Progenitor cell of endocrine pancreas (in vitro differentiated cells): ENCODE measurements around the gene BST1. TPM values are rescaled to one million over a fixed set of nuclear protein-coding genes. Genes with fewer than 3 reads are reported as not detected.

Source experiments
- DNase-seq: peaks from one replicate; pipeline ENCODE4 v3.0.0; 2021; ENCODE audit warnings: low spot score; ENCODE audit not compliant: unreplicated experiment
- H3K27ac Mint-ChIP-seq: 2 replicates; pipeline ENCODE4 v1.8.0; 2021; ENCODE audit warnings: mild to moderate bottlenecking, moderate library complexity, mixed read lengths
- H3K27me3 Mint-ChIP-seq: 2 replicates; pipeline ENCODE4 v1.8.0; 2021; ENCODE audit warnings: mixed read lengths
- H3K36me3 Mint-ChIP-seq: 2 replicates; pipeline ENCODE4 v1.8.0; 2022; ENCODE audit warnings: mixed read lengths; ENCODE audit not compliant: insufficient read depth
- H3K4me1 Mint-ChIP-seq: 2 replicates; pipeline ENCODE4 v1.8.0; 2021; ENCODE audit warnings: low read depth, mixed read lengths
- H3K4me3 Mint-ChIP-seq: 2 replicates; pipeline ENCODE4 v1.8.0; 2021; ENCODE audit warnings: low read depth, mild to moderate bottlenecking, moderate library complexity, mixed read lengths
- H3K9me3 Mint-ChIP-seq: 2 replicates; pipeline ENCODE4 v1.8.0; 2021; ENCODE audit warnings: low read depth, mixed read lengths
- total RNA-seq: library from RNA; stranded (reverse); gene quantifications from 2 replicates; pipeline ENCODE4 v1.2.1, GENCODE V29; 2021
- TF ChIP-seq, protein P1 (sequence below): fragments of 200-600 bp; sonication (generic); IDR thresholded peaks from one replicate; pipeline ENCODE4 v1.5.0; 2021; ENCODE audit warnings: antibody characterized with exemption, mild to moderate bottlenecking; ENCODE audit not compliant: unreplicated experiment

BST1 gene
- total RNA-seq, 1 donor from 2014 or later: 0.38 TPM

DNA sequence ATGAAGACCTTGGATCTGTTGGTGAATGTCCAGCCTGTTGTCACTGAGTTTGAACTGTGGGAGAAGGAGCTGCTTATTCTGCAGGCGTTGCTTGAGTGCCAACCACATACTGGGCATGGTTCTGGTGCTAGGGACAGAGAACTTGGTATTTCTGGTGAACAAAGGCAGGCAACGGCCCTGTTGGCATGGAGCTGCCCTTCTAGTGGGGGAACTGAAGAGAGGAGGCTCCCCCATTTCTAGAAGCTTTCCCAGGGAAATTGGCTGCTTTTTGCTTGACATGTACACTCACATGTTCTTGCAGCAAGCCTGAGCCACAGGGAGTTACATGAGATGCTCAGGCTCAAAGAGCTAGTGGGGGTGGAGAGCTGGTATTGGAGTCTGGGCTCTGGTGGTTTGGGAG lies 66.3 kb downstream of the BST1 start:
- Mint-ChIP-seq H3K4me3 (no peak overlapping the region), H3K4me1 (no peaks in the 10 kb centered on the region), H3K36me3 (no peaks in the 10 kb centered on the region), H3K9me3 (no peaks in the 10 kb centered on the region), H3K27ac (no peak overlapping the region), H3K27me3 (peaks cover 25% of the 10 kb centered on the region)
- no peak for DNase-seq
- TF ChIP-seq, protein P1, sequence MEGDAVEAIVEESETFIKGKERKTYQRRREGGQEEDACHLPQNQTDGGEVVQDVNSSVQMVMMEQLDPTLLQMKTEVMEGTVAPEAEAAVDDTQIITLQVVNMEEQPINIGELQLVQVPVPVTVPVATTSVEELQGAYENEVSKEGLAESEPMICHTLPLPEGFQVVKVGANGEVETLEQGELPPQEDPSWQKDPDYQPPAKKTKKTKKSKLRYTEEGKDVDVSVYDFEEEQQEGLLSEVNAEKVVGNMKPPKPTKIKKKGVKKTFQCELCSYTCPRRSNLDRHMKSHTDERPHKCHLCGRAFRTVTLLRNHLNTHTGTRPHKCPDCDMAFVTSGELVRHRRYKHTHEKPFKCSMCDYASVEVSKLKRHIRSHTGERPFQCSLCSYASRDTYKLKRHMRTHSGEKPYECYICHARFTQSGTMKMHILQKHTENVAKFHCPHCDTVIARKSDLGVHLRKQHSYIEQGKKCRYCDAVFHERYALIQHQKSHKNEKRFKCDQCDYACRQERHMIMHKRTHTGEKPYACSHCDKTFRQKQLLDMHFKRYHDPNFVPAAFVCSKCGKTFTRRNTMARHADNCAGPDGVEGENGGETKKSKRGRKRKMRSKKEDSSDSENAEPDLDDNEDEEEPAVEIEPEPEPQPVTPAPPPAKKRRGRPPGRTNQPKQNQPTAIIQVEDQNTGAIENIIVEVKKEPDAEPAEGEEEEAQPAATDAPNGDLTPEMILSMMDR: no peak

GRCh38 chr4:15771216-15772058 lies 68.6 kb downstream of the BST1 start:
- TF ChIP-seq, protein P1: no peak
- peaks cover 42% of the 10 kb centered on the region for H3K27me3 Mint-ChIP-seq
- no peaks in the 10 kb centered on the region for H3K9me3 Mint-ChIP-seq
- H3K4me1 Mint-ChIP-seq: no peaks in the 10 kb centered on the region
- H3K4me3 Mint-ChIP-seq: no peak overlapping the region
- no peak for DNase-seq
- H3K36me3 Mint-ChIP-seq: no peaks in the 10 kb centered on the region
- H3K27ac Mint-ChIP-seq: no peak overlapping the region

DNA sequence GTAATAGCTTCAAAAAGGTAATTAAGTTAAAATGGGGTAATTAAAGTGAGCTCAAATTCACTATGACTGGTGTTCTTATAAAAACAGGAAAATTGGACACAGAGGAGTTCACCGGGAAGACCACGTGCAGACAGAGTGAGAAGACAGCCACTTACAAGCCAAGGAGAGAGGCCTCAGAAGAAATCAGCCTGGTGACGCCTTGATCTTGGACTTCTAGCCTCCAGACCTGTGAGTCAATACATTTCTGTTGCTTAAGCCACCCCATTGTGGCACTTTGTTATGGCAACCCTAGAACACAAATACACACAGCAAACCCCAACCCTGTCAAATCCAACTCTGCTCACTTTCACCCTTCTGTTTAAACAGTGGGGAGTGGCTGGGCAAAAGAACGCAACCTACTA lies 71.2 kb downstream of the BST1 start:
- H3K4me1 Mint-ChIP-seq: peaks cover 2% of the 10 kb centered on the region
- TF ChIP-seq, protein P1: no peak
- no peak overlapping the region for H3K27ac Mint-ChIP-seq
- H3K4me3 Mint-ChIP-seq: no peak overlapping the region
- H3K27me3 Mint-ChIP-seq: peaks cover 65% of the 10 kb centered on the region
- no peaks in the 10 kb centered on the region for H3K36me3 Mint-ChIP-seq
- no peak for DNase-seq
- no peaks in the 10 kb centered on the region for H3K9me3 Mint-ChIP-seq

GRCh38 chr4:15776871-15777648 lies 74.2 kb downstream of the BST1 start:
- Mint-ChIP-seq H3K27me3 (peaks cover 88% of the 10 kb centered on the region), H3K4me3 (no peak overlapping the region), H3K4me1 (peaks cover 10% of the 10 kb centered on the region), H3K27ac (no peak overlapping the region), H3K36me3 (no peaks in the 10 kb centered on the region), H3K9me3 (no peaks in the 10 kb centered on the region)
- no peak for DNase-seq
- TF ChIP-seq, protein P1: no peak

GRCh38 chr4:15777697-15778288 lies 74.9 kb downstream of the BST1 start:
- H3K4me1 Mint-ChIP-seq: peaks cover 10% of the 10 kb centered on the region
- H3K27me3 Mint-ChIP-seq: peaks cover 88% of the 10 kb centered on the region
- H3K4me3 Mint-ChIP-seq: peak overlapping the region; percentile 19
- TF ChIP-seq, protein P1: no peak
- no peak for DNase-seq
- H3K36me3 Mint-ChIP-seq: no peaks in the 10 kb centered on the region
- H3K9me3 Mint-ChIP-seq: no peaks in the 10 kb centered on the region
- no peak overlapping the region for H3K27ac Mint-ChIP-seq
